ENCODE data around the gene DTX3L.

Gene DTX3L

DNA sequence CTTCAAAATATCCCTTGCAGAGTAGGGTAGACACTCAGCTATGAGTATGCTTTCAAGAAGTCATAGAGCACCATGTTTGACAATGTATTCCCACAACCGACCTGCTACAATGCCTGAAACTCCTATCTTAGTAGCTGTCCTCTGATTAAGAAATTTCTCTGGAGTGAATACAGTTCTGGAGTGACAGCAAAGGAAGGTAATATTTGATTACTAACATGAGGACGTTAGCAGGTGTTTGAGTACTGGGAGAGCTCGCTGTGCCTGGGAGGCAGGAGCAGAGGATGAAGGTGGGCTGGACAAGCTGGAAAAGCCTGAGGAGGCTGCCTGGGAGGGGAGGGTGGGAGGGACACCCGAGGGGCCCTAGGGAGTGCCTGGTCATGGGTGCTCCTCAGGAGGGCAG, 56.3 kb downstream of the DTX3L start:
- H3K9ac ChIP-seq (ENCODE audit: low read depth, low read length, poor library complexity, severe bottlenecking) = no peak overlapping the region

DNA sequence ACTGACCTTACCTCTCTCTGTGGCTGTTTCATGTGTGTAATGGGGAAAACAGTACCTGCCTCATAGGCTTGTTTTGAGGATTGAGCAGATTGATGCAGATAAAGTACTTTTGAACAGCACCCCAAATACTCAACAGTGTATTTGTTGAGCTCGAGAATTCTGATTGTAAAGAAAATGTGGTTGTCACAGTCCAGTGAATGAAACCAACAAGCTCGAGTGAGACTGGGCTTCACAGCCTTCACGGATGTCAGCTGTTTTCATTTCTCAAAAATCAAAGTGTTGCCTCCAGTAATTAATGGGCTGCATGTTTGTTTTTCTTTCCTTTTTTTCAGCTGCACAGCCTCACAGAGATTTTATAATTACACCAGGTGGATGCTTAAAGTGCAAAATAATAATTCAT, 57.0 kb downstream of the DTX3L start:
- Histone ChIP-seq H3K9ac (ENCODE audit: low read depth, low read length, poor library complexity, severe bottlenecking) (no peak overlapping the region), H2AFZ (ENCODE audit: low read length) (no peak overlapping the region), H4K20me1 (ENCODE audit: insufficient read depth, low read length, poor library complexity, severe bottlenecking) (no peaks in the 10 kb centered on the region), H3K4me3 (ENCODE audit: low read length, poor library complexity, severe bottlenecking) (no peak overlapping the region), H3K4me2 (ENCODE audit: low read depth, low read length, poor library complexity, severe bottlenecking) (no peak overlapping the region), H3K9me3 (ENCODE audit: insufficient read depth, low read depth, low read length) (no peaks in the 10 kb centered on the region), H3K36me3 (ENCODE audit: insufficient read depth, low read length) (no peaks in the 10 kb centered on the region), H3K79me2 (ENCODE audit: insufficient read depth, low read length) (no peaks in the 10 kb centered on the region), H3K4me1 (ENCODE audit: insufficient read depth, low read length, poor library complexity, severe bottlenecking) (no peaks in the 10 kb centered on the region), H3K9me2 (replicated peaks; ENCODE audit: low read depth, low read length) (no peaks in the 10 kb centered on the region), H3F3A (ENCODE audit: low read depth) (no peaks in the 10 kb centered on the region), H3K27me3 (ENCODE audit: insufficient read depth, low read length, poor library complexity, severe bottlenecking) (no peaks in the 10 kb centered on the region)
- TF ChIP-seq, protein P1, sequence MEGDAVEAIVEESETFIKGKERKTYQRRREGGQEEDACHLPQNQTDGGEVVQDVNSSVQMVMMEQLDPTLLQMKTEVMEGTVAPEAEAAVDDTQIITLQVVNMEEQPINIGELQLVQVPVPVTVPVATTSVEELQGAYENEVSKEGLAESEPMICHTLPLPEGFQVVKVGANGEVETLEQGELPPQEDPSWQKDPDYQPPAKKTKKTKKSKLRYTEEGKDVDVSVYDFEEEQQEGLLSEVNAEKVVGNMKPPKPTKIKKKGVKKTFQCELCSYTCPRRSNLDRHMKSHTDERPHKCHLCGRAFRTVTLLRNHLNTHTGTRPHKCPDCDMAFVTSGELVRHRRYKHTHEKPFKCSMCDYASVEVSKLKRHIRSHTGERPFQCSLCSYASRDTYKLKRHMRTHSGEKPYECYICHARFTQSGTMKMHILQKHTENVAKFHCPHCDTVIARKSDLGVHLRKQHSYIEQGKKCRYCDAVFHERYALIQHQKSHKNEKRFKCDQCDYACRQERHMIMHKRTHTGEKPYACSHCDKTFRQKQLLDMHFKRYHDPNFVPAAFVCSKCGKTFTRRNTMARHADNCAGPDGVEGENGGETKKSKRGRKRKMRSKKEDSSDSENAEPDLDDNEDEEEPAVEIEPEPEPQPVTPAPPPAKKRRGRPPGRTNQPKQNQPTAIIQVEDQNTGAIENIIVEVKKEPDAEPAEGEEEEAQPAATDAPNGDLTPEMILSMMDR (conservative IDR thresholded peaks at IDR 0.05; ENCODE audit: low read length) = no peak
- no peak for TF ChIP-seq EZH2phosphoT487 (IDR thresholded peaks at IDR 0.05; ENCODE audit: borderline replicate concordance)

More for the DNA sequence above, 56.3 kb downstream of the DTX3L start:
- Histone ChIP-seq H3K4me3 (ENCODE audit: low read length, poor library complexity, severe bottlenecking) (no peak overlapping the region), H3K79me2 (ENCODE audit: insufficient read depth, low read length) (no peaks in the 10 kb centered on the region), H3K27me3 (ENCODE audit: insufficient read depth, low read length, poor library complexity, severe bottlenecking) (no peaks in the 10 kb centered on the region), H3K9me3 (ENCODE audit: insufficient read depth, low read depth, low read length) (no peaks in the 10 kb centered on the region), H4K20me1 (ENCODE audit: insufficient read depth, low read length, poor library complexity, severe bottlenecking) (no peaks in the 10 kb centered on the region), H3K36me3 (ENCODE audit: insufficient read depth, low read length) (no peaks in the 10 kb centered on the region), H3F3A (ENCODE audit: low read depth) (no peaks in the 10 kb centered on the region), H3K4me1 (ENCODE audit: insufficient read depth, low read length, poor library complexity, severe bottlenecking) (peaks cover 5% of the 10 kb centered on the region), H3K9me2 (replicated peaks; ENCODE audit: low read depth, low read length) (no peaks in the 10 kb centered on the region), H2AFZ (ENCODE audit: low read length) (no peak overlapping the region), H3K4me2 (ENCODE audit: low read depth, low read length, poor library complexity, severe bottlenecking) (no peak overlapping the region)
- TF ChIP-seq EZH2phosphoT487 (IDR thresholded peaks at IDR 0.05; ENCODE audit: borderline replicate concordance) = no peak
- TF ChIP-seq, protein P1 (conservative IDR thresholded peaks at IDR 0.05; ENCODE audit: low read length) = no peak

DNA sequence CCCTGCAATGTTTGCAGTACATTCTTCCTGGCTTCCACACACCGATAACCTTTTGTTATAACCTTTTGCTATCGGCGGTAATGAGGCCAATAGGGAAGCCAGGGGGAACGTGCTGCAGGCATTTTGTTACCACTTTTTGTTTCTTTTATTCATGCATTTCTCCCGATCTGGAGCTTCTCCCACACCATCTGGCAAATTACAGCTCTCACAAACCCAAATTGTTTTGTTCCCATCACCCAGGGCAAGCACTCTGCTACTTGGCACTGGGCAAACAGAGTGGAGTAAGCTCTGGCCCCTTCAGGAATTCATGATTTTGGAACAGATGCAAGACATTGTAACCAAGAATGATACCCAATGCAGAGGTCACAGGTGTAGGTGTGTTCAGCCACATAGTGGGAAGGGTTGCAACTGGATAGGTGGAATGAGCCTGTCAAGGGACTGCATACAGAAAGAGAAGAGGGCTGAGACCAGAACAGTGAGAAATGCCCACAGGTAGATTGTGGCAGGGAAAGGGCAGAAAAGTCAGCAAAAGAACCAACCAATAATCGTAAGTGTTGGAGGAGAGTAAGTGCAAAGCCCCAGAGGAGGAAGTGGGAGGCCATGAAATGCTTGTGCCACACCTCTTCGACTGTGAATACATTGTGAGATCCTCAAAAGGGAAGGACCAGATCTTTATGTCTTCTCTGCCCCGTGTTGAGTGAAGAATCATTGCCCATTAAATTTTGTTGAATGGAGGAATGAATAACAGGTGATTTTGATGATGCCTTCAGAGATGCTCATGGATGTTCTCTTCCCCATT, 59.1 kb downstream of the DTX3L start:
- no peak overlapping the region for H3K4me2 ChIP-seq (ENCODE audit: low read depth, low read length, poor library complexity, severe bottlenecking)
- H3K79me2 ChIP-seq (ENCODE audit: insufficient read depth, low read length) = no peaks in the 10 kb centered on the region
- no peak overlapping the region for H3K9ac ChIP-seq (ENCODE audit: low read depth, low read length, poor library complexity, severe bottlenecking)
- no peaks in the 10 kb centered on the region for H3K9me2 ChIP-seq (replicated peaks; ENCODE audit: low read depth, low read length)
- H3K4me3 ChIP-seq (ENCODE audit: low read length, poor library complexity, severe bottlenecking) = no peak overlapping the region
- no peaks in the 10 kb centered on the region for H3F3A ChIP-seq (ENCODE audit: low read depth)
- H3K36me3 ChIP-seq (ENCODE audit: insufficient read depth, low read length) = no peaks in the 10 kb centered on the region
- H3K27me3 ChIP-seq (ENCODE audit: insufficient read depth, low read length, poor library complexity, severe bottlenecking) = no peaks in the 10 kb centered on the region
- no peaks in the 10 kb centered on the region for H3K4me1 ChIP-seq (ENCODE audit: insufficient read depth, low read length, poor library complexity, severe bottlenecking)
- H3K9me3 ChIP-seq (ENCODE audit: insufficient read depth, low read depth, low read length) = no peaks in the 10 kb centered on the region
- TF ChIP-seq EZH2phosphoT487 (IDR thresholded peaks at IDR 0.05; ENCODE audit: borderline replicate concordance) = no peak
- H2AFZ ChIP-seq (ENCODE audit: low read length) = no peak overlapping the region
- H4K20me1 ChIP-seq (ENCODE audit: insufficient read depth, low read length, poor library complexity, severe bottlenecking) = no peaks in the 10 kb centered on the region
